Muscle layer of colon (tissue), 2 donors: ENCODE data around the gene TGFBR2.

Source experiments
- H3K27ac ChIP-seq: one replicate; pipeline ENCODE4 v1.7.0; 2013; ENCODE audit warnings: low read depth, mild to moderate bottlenecking, low read length, moderate library complexity
- H3K27me3 ChIP-seq, 2 donors: one replicate each; pipeline ENCODE4 v1.7.0; 2013; ENCODE audit warnings: low read length in 2 of 2, mild to moderate bottlenecking in 2 of 2; ENCODE audit not compliant: insufficient read depth in 2 of 2, control insufficient read depth in 1 of 2
- H3K36me3 ChIP-seq: one replicate; pipeline ENCODE4 v1.7.0; 2013; ENCODE audit warnings: mild to moderate bottlenecking, low read length; ENCODE audit not compliant: insufficient read depth
- H3K4me1 ChIP-seq: one replicate; pipeline ENCODE4 v1.7.0; 2013; ENCODE audit warnings: mild to moderate bottlenecking, low read length; ENCODE audit not compliant: insufficient read depth
- H3K4me3 ChIP-seq, 2 donors: one replicate each; pipeline ENCODE4 v1.7.0; 2013; ENCODE audit warnings: low read length in 2 of 2, low read depth in 1 of 2, mild to moderate bottlenecking in 1 of 2, moderate library complexity in 1 of 2
- H3K9ac ChIP-seq: one replicate; pipeline ENCODE4 v1.7.0; 2013; ENCODE audit warnings: low read length
- H3K9me3 ChIP-seq: one replicate; pipeline ENCODE4 v1.7.0; 2013; ENCODE audit warnings: mild to moderate bottlenecking, low read length
- donor health status: abdominal sarcoma.
- donor health status: Adenocarcinoma of cecum.

The TGFBR2 gene

GRCh38 chr3:30675006-30675405 is 68.6 kb downstream of the TGFBR2 start:
- Histone ChIP-seq H3K27ac (no peak overlapping the region), H3K36me3 (peaks cover 85% of the 10 kb centered on the region), H3K27me3 (no peaks in the 10 kb centered on the region), H3K9ac (no peak overlapping the region), H3K4me1 (peaks cover 47% of the 10 kb centered on the region), H3K9me3 (no peaks in the 10 kb centered on the region), H3K4me3 (no peak overlapping the region)

- Histone ChIP-seq H3K4me3 (no peak overlapping the region), H3K27ac (no peak overlapping the region), H3K9me3 (no peaks in the 10 kb centered on the region), H3K27me3 (no peaks in the 10 kb centered on the region), H3K36me3 (peaks cover 77% of the 10 kb centered on the region), H3K4me1 (peaks cover 50% of the 10 kb centered on the region), H3K9ac (no peak overlapping the region)
These were observed 69.4 kb downstream of the TGFBR2 start for GRCh38 chr3:30675774-30676173.

- no peaks in the 10 kb centered on the region for H3K9me3 ChIP-seq
- peaks cover 68% of the 10 kb centered on the region for H3K36me3 ChIP-seq
- H3K27ac ChIP-seq, result peak overlapping the region; percentile 10
- H3K27me3 ChIP-seq, result no peaks in the 10 kb centered on the region
- no peak overlapping the region for H3K4me3 ChIP-seq
- H3K4me1 ChIP-seq, result peaks cover 59% of the 10 kb centered on the region
- H3K9ac ChIP-seq, result no peak overlapping the region
These were observed 70.3 kb downstream of the TGFBR2 start for GRCh38 chr3:30676424-30677346.

- peaks cover 62% of the 10 kb centered on the region for H3K36me3 ChIP-seq
- H3K27ac ChIP-seq, result no peak overlapping the region
- H3K9me3 ChIP-seq, result no peaks in the 10 kb centered on the region
- H3K4me1 ChIP-seq, result peaks cover 63% of the 10 kb centered on the region
- no peak overlapping the region for H3K4me3 ChIP-seq
- no peaks in the 10 kb centered on the region for H3K27me3 ChIP-seq
- no peak overlapping the region for H3K9ac ChIP-seq
These were observed 70.9 kb downstream of the TGFBR2 start for GRCh38 chr3:30677347-30677685.

GRCh38 chr3:30679045-30679444 is 72.6 kb downstream of the TGFBR2 start:
- H3K27ac ChIP-seq, result no peak overlapping the region
- H3K4me3 ChIP-seq, result no peak overlapping the region
- H3K36me3 ChIP-seq, result peaks cover 47% of the 10 kb centered on the region
- H3K27me3 ChIP-seq, result no peaks in the 10 kb centered on the region
- no peak overlapping the region for H3K9ac ChIP-seq
- H3K9me3 ChIP-seq, result no peaks in the 10 kb centered on the region
- peaks cover 65% of the 10 kb centered on the region for H3K4me1 ChIP-seq

- Histone ChIP-seq H3K27me3 (no peaks in the 10 kb centered on the region), H3K4me3 (peak overlapping the region in 1 of 2 donors; percentile 16), H3K4me1 (peaks cover 85% of the 10 kb centered on the region), H3K36me3 (peaks cover 28% of the 10 kb centered on the region), H3K9me3 (no peaks in the 10 kb centered on the region), H3K27ac (peak overlapping the region; percentile 57), H3K9ac (no peak overlapping the region)
These were observed 74.6 kb downstream of the TGFBR2 start for GRCh38 chr3:30680789-30681648.

GRCh38 chr3:30681649-30682211 is 75.3 kb downstream of the TGFBR2 start:
- Histone ChIP-seq H3K4me1 (peaks cover 86% of the 10 kb centered on the region), H3K4me3 (no peak overlapping the region), H3K9ac (no peak overlapping the region), H3K27ac (peak overlapping the region; percentile 57), H3K9me3 (no peaks in the 10 kb centered on the region), H3K36me3 (peaks cover 23% of the 10 kb centered on the region), H3K27me3 (no peaks in the 10 kb centered on the region)

GRCh38 chr3:30682434-30683155 is 76.2 kb downstream of the TGFBR2 start:
- peaks cover 86% of the 10 kb centered on the region for H3K4me1 ChIP-seq
- peak overlapping the region in 1 of 2 donors; percentile 1 for H3K4me3 ChIP-seq
- no peaks in the 10 kb centered on the region for H3K9me3 ChIP-seq
- no peaks in the 10 kb centered on the region for H3K27me3 ChIP-seq
- peak overlapping the region; percentile 57 for H3K27ac ChIP-seq
- no peak overlapping the region for H3K9ac ChIP-seq
- peaks cover 17% of the 10 kb centered on the region for H3K36me3 ChIP-seq

- Histone ChIP-seq H3K27me3 (no peaks in the 10 kb centered on the region), H3K4me1 (peaks cover 93% of the 10 kb centered on the region), H3K4me3 (no peak overlapping the region), H3K9ac (no peak overlapping the region), H3K9me3 (no peaks in the 10 kb centered on the region), H3K36me3 (peaks cover 9% of the 10 kb centered on the region), H3K27ac (peak overlapping the region; percentile 57)
These were observed 77.4 kb downstream of the TGFBR2 start for GRCh38 chr3:30683769-30684168.

GRCh38 chr3:30684356-30684755 is 78.0 kb downstream of the TGFBR2 start:
- H3K9me3 ChIP-seq, result no peaks in the 10 kb centered on the region
- peaks cover 3% of the 10 kb centered on the region for H3K36me3 ChIP-seq
- H3K4me3 ChIP-seq, result no peak overlapping the region
- H3K27me3 ChIP-seq, result no peaks in the 10 kb centered on the region
- H3K27ac ChIP-seq, result no peak overlapping the region
- peaks cover 93% of the 10 kb centered on the region for H3K4me1 ChIP-seq
- H3K9ac ChIP-seq, result no peak overlapping the region

- Histone ChIP-seq H3K9me3 (no peaks in the 10 kb centered on the region), H3K4me3 (no peak overlapping the region), H3K36me3 (peaks cover 9% of the 10 kb centered on the region), H3K27ac (no peak overlapping the region), H3K4me1 (peaks cover 98% of the 10 kb centered on the region), H3K27me3 (no peaks in the 10 kb centered on the region), H3K9ac (no peak overlapping the region)
These were observed 78.9 kb downstream of the TGFBR2 start for GRCh38 chr3:30685267-30685667.
